Ovary (tissue), 9 donors: ENCODE results near the gene HMGN3. TPM values are rescaled to one million over a fixed set of nuclear protein-coding genes. Genes with fewer than 3 reads are reported as not detected.

Experiments
- DNase-seq, 5 donors: peaks; one replicate each; pipeline ENCODE4 v3.0.0-alpha.2; 2019 to 2020
- H3K27ac ChIP-seq, 2 donors: fragments of 200-600 bp; one replicate each; pipeline versions ENCODE4 v1.5.1 to v1.8.0; 2019 to 2022
- H3K27me3 ChIP-seq: fragments of 200-600 bp; one replicate; pipeline ENCODE4 v1.8.0; 2022
- H3K36me3 ChIP-seq: fragments of 200-600 bp; sonication (generic); one replicate; pipeline ENCODE4 v1.5.1; 2019
- H3K4me1 ChIP-seq: one replicate; pipeline ENCODE4 v1.8.1; 2013; ENCODE audit warnings: mild to moderate bottlenecking, moderate library complexity; ENCODE audit not compliant: insufficient read depth
- H3K4me3 ChIP-seq: fragments of 200-600 bp; sonication (generic); one replicate; pipeline ENCODE4 v1.5.1; 2017
- H3K9me3 ChIP-seq, 2 donors: fragments of 200-600 bp in 1 of 2; sonication (generic) in 1 of 2; one replicate each; pipeline versions ENCODE4 v1.5.1 to v1.8.1; 2013 to 2019; ENCODE audit warnings: mild to moderate bottlenecking in 1 of 2, moderate library complexity in 1 of 2
- EP300 ChIP-seq: sonication (generic); formaldehyde crosslinking; IDR thresholded peaks from one replicate; pipeline ENCODE4 v1.6.1; 2017; ENCODE audit warnings: antibody characterized with exemption
- POLR2A ChIP-seq: fragments of 450-650 bp; IDR thresholded peaks from one replicate; pipeline ENCODE4 v1.6.1; 2017; ENCODE audit warnings: antibody characterized with exemption, mild to moderate bottlenecking, moderate library complexity
- WGBS, 3 donors: extraction: QIAGEN DNeasy Blood & Tissue Kit in 1 of 3; methylation state at CpG; one replicate each; pipeline versions ENCODE4 v1.1.5 to v1.1.7; 2013 to 2017; 5-methylcytosine and 5-hydroxymethylcytosine counted together
- intact Hi-C, 4 donors: fragments of 100-400 bp; cut with DNase I; formaldehyde crosslinking; loops; one replicate each; pipeline versions ENCODE4 v1.11.0 to v1.15.1; 2022 to 2023
- polyA plus RNA-seq, 2 donors: library from polyadenylated mRNA; stranded (reverse); fragments of 200-250 nt in 1 of 2; fragments of 350-450 nt in 1 of 2; fragmentation: Illumina TruSeq in 1 of 2; extraction: RNeasy Lipid Tissue Mini Kit (QIAGEN cat#74804) in 1 of 2; gene quantifications; one replicate each; pipeline ENCODE4 v1.2.3, GENCODE V29; 2013 to 2014
- total RNA-seq, 7 donors: library from RNA; depleted of rRNA in 2 of 7; stranded (reverse); fragments of >200 nt in 2 of 7; fragmentation: NEBNext Ultra II Directional in 3 of 7; extraction: Animal tissue kit (Norgen Biotek cat#: 25700) in 3 of 7; gene quantifications; one replicate each; pipeline versions ENCODE4 v1.1.0 to v1.2.4, GENCODE V29; 2016 to 2023
- TF ChIP-seq, protein P1 (sequence below), 3 donors: fragments of 450-650 bp in 2 of 3; fragments of 200-600 bp in 1 of 3; IDR thresholded peaks; one replicate each; pipeline versions ENCODE4 v1.5.1 to v1.8.0; 2016 to 2022; ENCODE audit warnings: antibody characterized with exemption in 3 of 3, mild to moderate bottlenecking in 1 of 3
- donor health status: DM: no; HTN: no; CAD: no; lungs with moderate emphysema.
- donor health status: DM: no; HTN: no; CAD: no.
- donor health status: Bipolar disorder and iron deficiency.
- donor health status: DM: yes; HTN: yes; CAD: no.
- donor health status: DM: no; HTN: no; CAD: no.
- donor health status: DM: yes; HTN: yes; CAD: no.

The HMGN3 gene
- total and polyA plus RNA-seq, 9 donors: 44.7 to 140 (median 69.9) TPM

DNA sequence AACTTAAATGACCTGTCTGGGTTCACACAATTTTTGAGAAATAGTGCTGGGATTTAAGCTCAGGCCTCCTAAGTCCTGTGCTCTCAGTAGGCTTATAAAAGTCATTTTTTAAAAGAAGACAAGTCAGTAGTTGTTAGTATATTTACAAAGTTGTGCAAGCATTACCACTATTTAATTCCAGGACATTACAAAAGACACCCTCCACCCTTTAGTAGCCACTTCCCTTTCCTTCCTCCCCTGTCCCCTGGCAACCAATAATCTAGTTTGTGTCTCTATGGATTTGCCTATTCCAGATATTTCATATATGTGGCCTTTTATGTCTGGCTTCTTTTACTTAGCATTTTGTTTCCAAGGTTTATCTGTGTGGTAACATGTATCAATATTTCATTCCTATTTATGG lies 37.6 kb downstream of the HMGN3 start:
- Histone ChIP-seq H3K27me3 (no peaks in the 10 kb centered on the region), H3K4me1 (no peaks in the 10 kb centered on the region), H3K4me3 (no peak overlapping the region), H3K9me3 (no peaks in the 10 kb centered on the region), H3K36me3 (no peaks in the 10 kb centered on the region), H3K27ac (no peak overlapping the region)
- intact Hi-C loops: no loop called here
- no peak for DNase-seq
- TF ChIP-seq, protein P1, sequence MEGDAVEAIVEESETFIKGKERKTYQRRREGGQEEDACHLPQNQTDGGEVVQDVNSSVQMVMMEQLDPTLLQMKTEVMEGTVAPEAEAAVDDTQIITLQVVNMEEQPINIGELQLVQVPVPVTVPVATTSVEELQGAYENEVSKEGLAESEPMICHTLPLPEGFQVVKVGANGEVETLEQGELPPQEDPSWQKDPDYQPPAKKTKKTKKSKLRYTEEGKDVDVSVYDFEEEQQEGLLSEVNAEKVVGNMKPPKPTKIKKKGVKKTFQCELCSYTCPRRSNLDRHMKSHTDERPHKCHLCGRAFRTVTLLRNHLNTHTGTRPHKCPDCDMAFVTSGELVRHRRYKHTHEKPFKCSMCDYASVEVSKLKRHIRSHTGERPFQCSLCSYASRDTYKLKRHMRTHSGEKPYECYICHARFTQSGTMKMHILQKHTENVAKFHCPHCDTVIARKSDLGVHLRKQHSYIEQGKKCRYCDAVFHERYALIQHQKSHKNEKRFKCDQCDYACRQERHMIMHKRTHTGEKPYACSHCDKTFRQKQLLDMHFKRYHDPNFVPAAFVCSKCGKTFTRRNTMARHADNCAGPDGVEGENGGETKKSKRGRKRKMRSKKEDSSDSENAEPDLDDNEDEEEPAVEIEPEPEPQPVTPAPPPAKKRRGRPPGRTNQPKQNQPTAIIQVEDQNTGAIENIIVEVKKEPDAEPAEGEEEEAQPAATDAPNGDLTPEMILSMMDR (IDR thresholded peaks at IDR 0.05): no peak
- TF ChIP-seq POLR2A (no peak), EP300 (no peak)

DNA sequence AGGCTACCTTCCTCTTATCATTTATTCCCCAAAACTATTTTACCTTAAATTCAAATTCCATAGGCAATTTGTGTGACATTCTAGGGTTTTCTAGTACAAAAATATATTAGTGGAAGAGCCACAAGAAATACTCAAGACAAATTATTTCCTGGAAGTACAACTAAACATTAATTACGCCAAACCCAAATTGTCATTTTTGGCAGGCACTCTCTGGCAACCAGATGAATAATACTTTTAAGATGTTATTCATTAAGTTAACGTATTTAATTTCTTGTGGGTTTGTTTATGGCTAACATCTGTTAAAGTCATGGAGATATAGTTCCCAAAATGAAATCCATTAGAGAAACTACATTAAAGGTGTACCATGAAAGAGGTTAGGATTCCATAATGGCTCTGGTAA lies 40.5 kb downstream of the HMGN3 start:
- Histone ChIP-seq H3K4me3 (no peak overlapping the region), H3K4me1 (no peaks in the 10 kb centered on the region), H3K9me3 (no peaks in the 10 kb centered on the region), H3K36me3 (no peaks in the 10 kb centered on the region), H3K27me3 (no peaks in the 10 kb centered on the region), H3K27ac (no peak overlapping the region)
- TF ChIP-seq EP300 (no peak), POLR2A (no peak)
- TF ChIP-seq, protein P1 (IDR thresholded peaks at IDR 0.05): no peak
- no peak for DNase-seq
- intact Hi-C loops: no loop called here
- WGBS, 3 donors: 58 to 68% (median 66%) methylated on average over 2 of the region's 2 CpGs

DNA sequence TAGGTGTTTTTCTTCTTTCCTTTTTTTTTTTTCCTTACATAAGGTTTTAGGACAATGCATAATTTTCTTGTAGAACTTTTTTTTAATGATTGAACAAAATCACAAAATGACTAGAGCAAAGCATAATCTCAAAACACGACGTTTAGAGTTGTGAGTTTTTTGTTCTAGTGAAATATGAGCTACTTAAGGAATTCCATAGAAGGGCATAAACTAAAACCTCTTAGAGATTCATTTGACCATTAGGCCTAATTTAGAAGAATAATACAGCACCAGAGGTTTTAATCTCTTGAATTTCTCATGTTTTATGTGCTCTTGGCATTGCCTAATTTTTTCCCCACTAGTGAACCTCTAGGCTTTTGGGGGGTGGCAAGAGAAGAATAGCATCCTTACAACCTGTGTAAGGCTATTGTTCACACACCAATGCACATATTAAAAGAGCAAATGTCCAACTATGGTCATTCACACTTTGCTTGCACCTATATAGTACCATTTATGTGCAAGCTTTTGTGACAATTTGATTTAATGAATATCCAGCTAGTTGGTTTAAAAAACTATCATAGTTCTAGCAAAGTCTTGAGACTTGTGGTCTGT lies 44.6 kb downstream of the HMGN3 start:
- Histone ChIP-seq H3K36me3 (no peaks in the 10 kb centered on the region), H3K4me1 (no peaks in the 10 kb centered on the region), H3K4me3 (no peak overlapping the region), H3K27ac (no peak overlapping the region), H3K27me3 (no peaks in the 10 kb centered on the region), H3K9me3 (no peaks in the 10 kb centered on the region)
- no peak for DNase-seq
- TF ChIP-seq EP300: no peak
- TF ChIP-seq POLR2A: no peak
- TF ChIP-seq, protein P1 (IDR thresholded peaks at IDR 0.05): no peak
- intact Hi-C loops: no loop called here
- WGBS, 3 donors: 10 to 12% (median 10%) methylated on average over 2 of the region's 2 CpGs

DNA sequence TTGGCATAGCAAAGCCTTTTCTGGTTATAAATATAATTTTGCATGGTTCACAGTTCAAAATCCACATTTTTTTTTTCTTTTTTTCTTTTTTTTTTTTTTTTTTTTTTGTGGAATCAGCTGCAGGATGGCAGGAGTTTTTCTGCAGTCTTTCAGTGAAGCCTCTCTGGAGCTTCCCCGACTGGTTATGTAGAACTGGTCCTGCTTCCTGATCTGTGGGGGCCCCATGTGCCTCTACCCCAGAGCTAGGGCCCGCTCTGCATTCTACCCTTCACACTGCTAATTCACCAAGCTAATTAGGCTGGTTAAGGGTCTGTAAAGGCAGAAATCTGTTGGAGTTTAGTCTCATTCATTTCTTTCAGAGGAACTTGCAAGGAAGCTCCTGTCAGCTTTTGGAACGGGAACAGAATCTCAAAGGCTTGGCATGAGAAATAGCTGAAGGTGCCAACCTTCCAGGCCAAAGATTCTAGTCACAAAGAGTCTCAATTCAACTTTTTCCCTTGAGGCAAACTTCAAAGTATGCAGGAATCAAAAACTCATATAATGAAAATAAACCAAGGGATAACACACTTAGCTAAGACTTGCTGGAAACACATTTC lies 45.5 kb downstream of the HMGN3 start:
- intact Hi-C loops: no loop called here
- DNase-seq: no peak
- 53 to 59% (median 55%) methylated on average over 3 of the region's 3 CpGs for WGBS, 3 donors
- Histone ChIP-seq H3K4me3 (no peak overlapping the region), H3K9me3 (no peaks in the 10 kb centered on the region), H3K36me3 (no peaks in the 10 kb centered on the region), H3K27ac (no peak overlapping the region), H3K27me3 (no peaks in the 10 kb centered on the region), H3K4me1 (no peaks in the 10 kb centered on the region)
- no peak for TF ChIP-seq EP300
- no peak for TF ChIP-seq POLR2A
- TF ChIP-seq, protein P1 (IDR thresholded peaks at IDR 0.05): no peak
